HepG2 (cell line): Measurements from ENCODE around the gene MYH7. TPM values are rescaled to one million over a fixed set of nuclear protein-coding genes. Genes with fewer than 3 reads are reported as not detected.

ENCODE experiments used
- ATAC-seq: fragments of 200-7000 bp; cut with Tn5 transposase; 3 replicates; pipeline ENCODE4 v1.9.1; 2020; ENCODE audit warnings: mild to moderate bottlenecking, moderate library complexity
- BruUV-seq: library from RNA; stranded (reverse); fragments of 400-500 nt; replicated peaks from 2 replicates; lab custom pipeline; 2021; lab: Mats Ljungman, UMichigan
- CTCF ChIA-PET: fragments of 300-600 bp; formaldehyde crosslinking; extraction: SDS; loops from one replicate; lab custom pipeline; 2021; ENCODE audit warnings: low total read pairs, inconsistent platforms, low intra/inter-chr PET ratio; lab: Yijun Ruan, JAX
- POLR2A ChIA-PET: fragments of 350-600 bp; sonication (Branson Sonifier 250); formaldehyde crosslinking; loops from one replicate; lab custom pipeline; 2020; ENCODE audit warnings: antibody characterized with exemption, inconsistent platforms; lab: Yijun Ruan, JAX
- DNase-seq: peaks from one replicate; pipeline ENCODE4 v3.0.0-alpha.2; 2015; ENCODE audit warnings: low spot score
- FAIRE-seq: peaks from 3 replicates; lab custom pipeline; 2011; peaks lifted over from hg19 to GRCh38; lab: Jason Lieb, UNC
- H2AFZ ChIP-seq: one replicate; pipeline ENCODE4 v1.6.1; 2011; ENCODE audit warnings: low read length, inconsistent platforms
- H3K27ac ChIP-seq: fragments of 300-600 bp; 3 replicates; pipeline ENCODE4 v1.8.0; 2011; ENCODE audit warnings: mixed run types, mild to moderate bottlenecking, mixed read lengths, low read length, inconsistent platforms; ENCODE audit not compliant: insufficient read depth; ENCODE audit errors: extremely low read length
- H3K27me3 ChIP-seq, 2 experiments: fragments of 200-600 bp in 1 of 2; 2 replicates in 1 of 2; 3 replicates in 1 of 2; pipeline versions ENCODE4 v1.6.0 to v1.8.0; 2011; ENCODE audit warnings: low read length in 2 of 2, mild to moderate bottlenecking in 2 of 2, moderate library complexity in 2 of 2, inconsistent platforms in 1 of 2; ENCODE audit not compliant: insufficient read depth in 2 of 2, control insufficient read depth in 1 of 2
- H3K36me3 ChIP-seq, 2 experiments: fragments of 200-600 bp in 1 of 2; replicated peaks in 1 of 2; 2 replicates in 1 of 2; 3 replicates in 1 of 2; pipeline versions ENCODE4 v1.5.1 to v1.8.0; 2011; ENCODE audit warnings: low read length in 2 of 2, inconsistent platforms in 1 of 2; ENCODE audit not compliant: insufficient read depth in 2 of 2, control insufficient read depth in 1 of 2
- H3K4me1 ChIP-seq: 2 replicates; pipeline ENCODE4 v1.5.1; 2012; ENCODE audit warnings: low read length, inconsistent platforms; ENCODE audit not compliant: insufficient read depth
- H3K4me2 ChIP-seq: 2 replicates; pipeline ENCODE4 v1.6.0; 2011; ENCODE audit warnings: low read depth, low read length, inconsistent platforms
- H3K4me3 ChIP-seq, 3 experiments: fragments of 200-600 bp in 1 of 3; sonication (generic), shearing (Covaris generic) in 1 of 3; replicated peaks in 1 of 3; 2 replicates each; pipeline ENCODE4 v1.5.1; 2011 to 2016; ENCODE audit warnings: low read length in 3 of 3, inconsistent platforms in 2 of 3, low read depth in 2 of 3, mild to moderate bottlenecking in 2 of 3, control low read depth in 1 of 3, mixed read lengths in 1 of 3; ENCODE audit not compliant: insufficient read depth in 1 of 3
- H3K79me2 ChIP-seq: one replicate; pipeline ENCODE4 v1.6.1; 2011; ENCODE audit warnings: low read length, inconsistent platforms; ENCODE audit not compliant: insufficient read depth
- H3K9ac ChIP-seq: 2 replicates; pipeline ENCODE4 v1.6.0; 2011; ENCODE audit warnings: mild to moderate bottlenecking, low read depth, low read length, inconsistent platforms; ENCODE audit not compliant: insufficient read depth
- H3K9me3 ChIP-seq: 2 replicates; pipeline ENCODE4 v1.5.1; 2012; ENCODE audit warnings: mild to moderate bottlenecking, low read length
- H4K20me1 ChIP-seq: 2 replicates; pipeline ENCODE4 v1.6.0; 2011; ENCODE audit warnings: inconsistent platforms, mild to moderate bottlenecking, low read length, moderate library complexity; ENCODE audit not compliant: insufficient read depth
- KLF6 ChIP-seq: IDR thresholded peaks from 2 replicates; pipeline ENCODE4 v1.8.0; 2016; ENCODE audit warnings: missing biosample characterization, missing genetic modification reagents
- LCORL ChIP-seq, 2 experiments: fragments of 450-650 bp in 1 of 2; sonication (generic) in 1 of 2; formaldehyde crosslinking in 1 of 2; IDR thresholded peaks; 2 replicates each; pipeline versions ENCODE4 v1.5.0 to v1.6.1; 2017 to 2020; ENCODE audit warnings: antibody characterized with exemption in 1 of 2, missing genetic modification reagents in 1 of 2
- RFX1 ChIP-seq: fragments of 450-650 bp; IDR thresholded peaks from 2 replicates; pipeline ENCODE4 v1.6.1; 2017
- RFX3 ChIP-seq: IDR thresholded peaks from 2 replicates; pipeline ENCODE4 v1.6.1; 2016; ENCODE audit warnings: missing biosample characterization, missing genetic modification reagents
- TOE1 ChIP-seq: sonication (generic); formaldehyde crosslinking; IDR thresholded peaks from 2 replicates; pipeline ENCODE4 v1.4.0; 2020; ENCODE audit warnings: mild to moderate bottlenecking, missing genetic modification reagents
- WGBS: methylation state at CpG from one replicate; pipeline ENCODE4 v1.1.6; 2017; ENCODE audit warnings: low lambda C conversion rate; 5-methylcytosine and 5-hydroxymethylcytosine counted together
- in situ Hi-C: cut with HindIII; loops from 2 replicates; pipeline ENCODE4 v1.10.0; 2017; ENCODE audit warnings: low pct_unique_long_range_greater_than_20kb; ENCODE audit not compliant: extremely low pct_ligation_motif_present
- intact Hi-C: fragments of 100-400 bp; cut with micrococcal nuclease; formaldehyde crosslinking; loops from one replicate; pipeline ENCODE4 v1.10.0; 2022; ENCODE audit not compliant: unreplicated experiment
- polyA plus RNA-seq, 8 experiments: library from polyadenylated mRNA; depleted of rRNA in 3 of 8; stranded (reverse) in 7 of 8; unstranded in 1 of 8; fragments of >200 nt; fragmentation: Illumina TruSeq in 4 of 8; extraction: Trizol in 4 of 8; gene quantifications; 2 replicates each; pipeline versions ENCODE4 v1.2.1 to v1.2.3, GENCODE V29; 2011 to 2016; ENCODE audit warnings: low read depth in 4 of 8, missing spikeins in 1 of 8, mixed read lengths in 1 of 8; ENCODE audit not compliant: insufficient read depth in 1 of 8
- total RNA-seq, 5 experiments: library from RNA; depleted of rRNA; stranded (reverse); fragments of >200 nt; fragmentation: Illumina TruSeq; extraction: Trizol; gene quantifications; 2 replicates each; pipeline ENCODE4 v1.2.3, GENCODE V29; 2016; ENCODE audit warnings: low read depth in 1 of 5
- TF ChIP-seq, protein P1 (sequence below): sonication (generic); formaldehyde crosslinking; IDR thresholded peaks from 2 replicates; pipeline ENCODE4 v1.4.0; 2020; ENCODE audit warnings: missing genetic modification reagents, borderline replicate concordance

Gene MYH7
- total and polyA plus RNA-seq, 2 of the 13 experiments (the other 11 are each of a cell fraction or from before 2014, with no cell fraction given) = 0.04 TPM; not detected in 1

DNA sequence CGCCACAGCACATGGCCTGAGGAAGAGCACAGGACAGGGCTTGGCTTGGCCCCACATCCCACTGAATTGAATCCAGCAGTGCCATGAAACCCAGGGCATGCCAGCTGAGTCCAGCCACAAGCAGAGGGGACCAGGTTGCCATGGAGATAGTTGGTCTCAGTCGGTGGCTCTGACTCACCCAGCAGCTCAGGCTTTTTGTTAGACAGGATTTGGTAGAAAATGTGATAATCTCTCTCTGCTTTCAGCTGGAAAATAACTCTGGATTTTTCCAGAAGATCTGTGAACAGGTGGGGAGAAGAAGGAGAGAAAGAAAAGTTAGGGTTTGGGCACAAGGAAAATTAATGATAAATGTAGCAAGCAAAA lies 4.8 kb downstream of the MYH7 start:
- intact Hi-C loops = no loop called here
- FAIRE-seq (no peak), DNase-seq (no peak), ATAC-seq (no peak)
- Histone ChIP-seq H3K4me3 (no peak overlapping the region), H2AFZ (no peak overlapping the region), H3K36me3 (no peaks in the 10 kb centered on the region), H3K9ac (no peak overlapping the region), H3K79me2 (no peaks in the 10 kb centered on the region), H3K27ac (no peak overlapping the region), H3K4me1 (peaks cover 13% of the 10 kb centered on the region)
- CTCF ChIA-PET = no interaction called here
- in situ Hi-C loops = no loop called here
- no TSS peak for BruUV-seq
- POLR2A ChIA-PET = no interaction called here
- WGBS = 10% methylated on average over 2 of the region's 2 CpGs
- TF ChIP-seq RFX1 = peak; percentile 44
- TF ChIP-seq KLF6 = no peak
- TF ChIP-seq, protein P1, sequence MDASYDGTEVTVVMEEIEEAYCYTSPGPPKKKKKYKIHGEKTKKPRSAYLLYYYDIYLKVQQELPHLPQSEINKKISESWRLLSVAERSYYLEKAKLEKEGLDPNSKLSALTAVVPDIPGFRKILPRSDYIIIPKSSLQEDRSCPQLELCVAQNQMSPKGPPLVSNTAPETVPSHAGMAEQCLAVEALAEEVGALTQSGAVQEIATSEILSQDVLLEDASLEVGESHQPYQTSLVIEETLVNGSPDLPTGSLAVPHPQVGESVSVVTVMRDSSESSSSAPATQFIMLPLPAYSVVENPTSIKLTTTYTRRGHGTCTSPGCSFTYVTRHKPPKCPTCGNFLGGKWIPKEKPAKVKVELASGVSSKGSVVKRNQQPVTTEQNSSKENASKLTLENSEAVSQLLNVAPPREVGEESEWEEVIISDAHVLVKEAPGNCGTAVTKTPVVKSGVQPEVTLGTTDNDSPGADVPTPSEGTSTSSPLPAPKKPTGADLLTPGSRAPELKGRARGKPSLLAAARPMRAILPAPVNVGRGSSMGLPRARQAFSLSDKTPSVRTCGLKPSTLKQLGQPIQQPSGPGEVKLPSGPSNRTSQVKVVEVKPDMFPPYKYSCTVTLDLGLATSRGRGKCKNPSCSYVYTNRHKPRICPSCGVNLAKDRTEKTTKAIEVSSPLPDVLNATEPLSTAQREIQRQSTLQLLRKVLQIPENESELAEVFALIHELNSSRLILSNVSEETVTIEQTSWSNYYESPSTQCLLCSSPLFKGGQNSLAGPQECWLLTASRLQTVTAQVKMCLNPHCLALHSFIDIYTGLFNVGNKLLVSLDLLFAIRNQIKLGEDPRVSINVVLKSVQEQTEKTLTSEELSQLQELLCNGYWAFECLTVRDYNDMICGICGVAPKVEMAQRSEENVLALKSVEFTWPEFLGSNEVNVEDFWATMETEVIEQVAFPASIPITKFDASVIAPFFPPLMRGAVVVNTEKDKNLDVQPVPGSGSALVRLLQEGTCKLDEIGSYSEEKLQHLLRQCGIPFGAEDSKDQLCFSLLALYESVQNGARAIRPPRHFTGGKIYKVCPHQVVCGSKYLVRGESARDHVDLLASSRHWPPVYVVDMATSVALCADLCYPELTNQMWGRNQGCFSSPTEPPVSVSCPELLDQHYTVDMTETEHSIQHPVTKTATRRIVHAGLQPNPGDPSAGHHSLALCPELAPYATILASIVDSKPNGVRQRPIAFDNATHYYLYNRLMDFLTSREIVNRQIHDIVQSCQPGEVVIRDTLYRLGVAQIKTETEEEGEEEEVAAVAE = no peak
- 0 out of 2 replicates have a peak, but pooled peaks have one; percentile 2 for TF ChIP-seq LCORL (IDR thresholded peaks at IDR 0.05)
- TF ChIP-seq LCORL (CRISPR knock-in tag; IDR thresholded peaks at IDR 0.05) = no peak
- TF ChIP-seq RFX3 = peak; percentile 35; the same call in 1 of the 2 replicates
- TF ChIP-seq TOE1 (CRISPR knock-in tag) = no peak
- TF ChIP-seq, all 625 proteins: peak for 3
- H3K9me3 ChIP-seq = no peaks in the 10 kb centered on the region
- no peaks in the 10 kb centered on the region for H4K20me1 ChIP-seq
- H3K27me3 ChIP-seq = peaks cover 6 to 35% of the 10 kb centered on the region in 2 experiments
- H3K4me2 ChIP-seq = no peak overlapping the region
